GM12878 (cell line): ENCODE results near the gene LENEP. TPM values are rescaled to one million over a fixed set of nuclear protein-coding genes. Genes with fewer than 3 reads are reported as not detected.

Experiments used
- ATAC-seq: fragments of 200-7000 bp; cut with Tn5 transposase; 3 replicates; pipeline ENCODE4 v1.9.1; 2020; ENCODE audit warnings: mild to moderate bottlenecking, moderate library complexity
- BruUV-seq: library from RNA; stranded (reverse); fragments of 400-500 nt; replicated peaks from 2 replicates; lab custom pipeline; 2021; lab: Mats Ljungman, UMichigan
- CTCF ChIA-PET: fragments of 300-600 bp; sonication (Branson Sonifier 250); formaldehyde crosslinking; extraction: SDS; loops from one replicate; lab custom pipeline; 2021; ENCODE audit warnings: inconsistent platforms; lab: Yijun Ruan, JAX
- POLR2A ChIA-PET: fragments of 350-600 bp; formaldehyde crosslinking; extraction: SDS; loops from one replicate; lab custom pipeline; 2021; ENCODE audit warnings: inconsistent platforms; lab: Charles Lee
- RAD21 ChIA-PET: fragments of 300-600 bp; sonication (Branson Sonifier 250); formaldehyde crosslinking; loops from one replicate; lab custom pipeline; 2023; ENCODE audit warnings: antibody characterized with exemption; ENCODE audit not compliant: unreplicated experiment; lab: Charles Lee
- SMC1A ChIA-PET: fragments of 300-600 bp; sonication (Branson Sonifier 250); formaldehyde crosslinking; loops from one replicate; lab custom pipeline; 2023; ENCODE audit not compliant: unreplicated experiment, uncharacterized antibody; lab: Charles Lee
- DNase-seq: peaks from one replicate; pipeline ENCODE4 v3.0.0-alpha.2; 2011; ENCODE audit warnings: low read depth, low spot score
- FAIRE-seq: peaks from 3 replicates; lab custom pipeline; 2011; peaks lifted over from hg19 to GRCh38; lab: Jason Lieb, UNC
- H2AFZ ChIP-seq: 2 replicates; pipeline ENCODE4 v1.6.0; 2011; ENCODE audit warnings: low read depth, low read length, control low read depth; ENCODE audit not compliant: control insufficient read depth
- H3K27ac ChIP-seq: 2 replicates; pipeline ENCODE4 v1.5.1; 2011; ENCODE audit warnings: control low read depth; ENCODE audit not compliant: control insufficient read depth, insufficient read depth
- H3K27me3 ChIP-seq, 2 experiments: replicated peaks in 1 of 2; 2 replicates each; pipeline versions ENCODE4 v1.6.0 to v1.6.1; 2011; ENCODE audit warnings: low read length in 1 of 2; ENCODE audit not compliant: control insufficient read depth in 2 of 2, insufficient read depth in 2 of 2
- H3K36me3 ChIP-seq, 2 experiments: 2 replicates each; pipeline ENCODE4 v1.5.1; 2011; ENCODE audit warnings: low read length in 1 of 2; ENCODE audit not compliant: control insufficient read depth in 2 of 2, insufficient read depth in 2 of 2
- H3K4me1 ChIP-seq: 2 replicates; pipeline ENCODE4 v1.6.1; 2011; ENCODE audit warnings: mild to moderate bottlenecking, low read length, moderate library complexity, mixed read lengths; ENCODE audit not compliant: control insufficient read depth, insufficient read depth
- H3K4me2 ChIP-seq: 2 replicates; pipeline ENCODE4 v1.6.0; 2011; ENCODE audit warnings: control low read depth; ENCODE audit not compliant: control insufficient read depth, insufficient read depth
- H3K4me3 ChIP-seq: fragments of 200-600 bp; sonication (generic); 2 replicates; pipeline ENCODE4 v1.5.1; 2016
- H3K79me2 ChIP-seq: 2 replicates; pipeline ENCODE4 v1.6.0; 2011; ENCODE audit warnings: low read length; ENCODE audit not compliant: control insufficient read depth, insufficient read depth
- H3K9ac ChIP-seq: 2 replicates; pipeline ENCODE4 v1.8.0; 2011; ENCODE audit warnings: low read length, control low read depth, mixed read lengths; ENCODE audit not compliant: control insufficient read depth, insufficient read depth
- H3K9me3 ChIP-seq: replicated peaks from 3 replicates; pipeline ENCODE4 v1.5.1; 2011; ENCODE audit warnings: mild to moderate bottlenecking, low read length; ENCODE audit not compliant: control insufficient read depth, insufficient read depth
- H4K20me1 ChIP-seq: 2 replicates; pipeline ENCODE4 v1.6.0; 2011; ENCODE audit not compliant: control insufficient read depth, insufficient read depth
- ATF2 ChIP-seq: IDR thresholded peaks from 2 replicates; pipeline ENCODE4 v1.6.1; 2012; ENCODE audit warnings: low read length, inconsistent platforms
- DPF2 ChIP-seq: fragments of 450-650 bp; IDR thresholded peaks from 2 replicates; pipeline ENCODE4 v1.6.1; 2017; ENCODE audit warnings: mild to moderate bottlenecking
- IRF3 ChIP-seq: fragments of 450-650 bp; IDR thresholded peaks from 2 replicates; pipeline ENCODE4 v1.6.1; 2014; ENCODE audit warnings: mild to moderate bottlenecking
- MLLT1 ChIP-seq: fragments of 450-650 bp; IDR thresholded peaks from 2 replicates; pipeline ENCODE4 v1.6.1; 2016; ENCODE audit warnings: mild to moderate bottlenecking
- SREBF1 ChIP-seq: IDR thresholded peaks from 2 replicates; pipeline ENCODE4 v1.6.1; 2012; ENCODE audit warnings: mild to moderate bottlenecking, low read length
- ZNF217 ChIP-seq: fragments of 450-650 bp; IDR thresholded peaks from 2 replicates; pipeline ENCODE4 v1.6.1; 2017; ENCODE audit warnings: antibody characterized with exemption, mild to moderate bottlenecking
- WGBS: methylation state at CpG from one replicate; pipeline ENCODE4 v1.1.6; 2016; ENCODE audit warnings: low lambda C conversion rate; ENCODE audit not compliant: insufficient replicate concordance, insufficient coverage; ENCODE audit errors: missing lambda C conversion rate; 5-methylcytosine and 5-hydroxymethylcytosine counted together
- in situ Hi-C: fragments of 300-500 bp; cut with MboI; formaldehyde crosslinking; loops from 9 replicates; pipeline ENCODE4 v1.14.3; 2018; ENCODE audit warnings: mixed read lengths
- intact Hi-C: fragments of 100-400 bp; cut with micrococcal nuclease; formaldehyde crosslinking; loops from one replicate; pipeline ENCODE4 v1.14.2; 2022; ENCODE audit not compliant: unreplicated experiment
- polyA plus RNA-seq, 11 experiments: library from polyadenylated mRNA; depleted of rRNA in 4 of 11; unstranded in 6 of 11; stranded (reverse) in 5 of 11; fragments of >200 nt; fragmentation: Nextera tagmentation in 4 of 11; fragmentation: Illumina TruSeq in 1 of 11; extraction: Ambion mirVana in 4 of 11; extraction: Trizol in 1 of 11; gene quantifications; 1 replicate in 1 of 11; 2 replicates in 10 of 11; pipeline versions ENCODE4 v1.2.1 to v1.2.3, GENCODE V29; 2011 to 2016; ENCODE audit warnings: inconsistent platforms in 2 of 11, missing spikeins in 2 of 11, low read depth in 1 of 11
- total RNA-seq, 4 experiments: library from RNA; depleted of rRNA in 3 of 4; stranded (reverse); fragments of >200 nt in 3 of 4; fragmentation: Illumina TruSeq in 1 of 4; extraction: Trizol in 1 of 4; gene quantifications; 2 replicates each; pipeline versions ENCODE4 v1.2.1 to v1.2.3, GENCODE V29; 2013 to 2021

LENEP gene
- total and polyA plus RNA-seq, 10 of the 15 experiments (the other 5 are each of a cell fraction or from before 2014, with no cell fraction given): 0.27 to 1.1 (median 0.64) TPM; not detected in 7

DNA sequence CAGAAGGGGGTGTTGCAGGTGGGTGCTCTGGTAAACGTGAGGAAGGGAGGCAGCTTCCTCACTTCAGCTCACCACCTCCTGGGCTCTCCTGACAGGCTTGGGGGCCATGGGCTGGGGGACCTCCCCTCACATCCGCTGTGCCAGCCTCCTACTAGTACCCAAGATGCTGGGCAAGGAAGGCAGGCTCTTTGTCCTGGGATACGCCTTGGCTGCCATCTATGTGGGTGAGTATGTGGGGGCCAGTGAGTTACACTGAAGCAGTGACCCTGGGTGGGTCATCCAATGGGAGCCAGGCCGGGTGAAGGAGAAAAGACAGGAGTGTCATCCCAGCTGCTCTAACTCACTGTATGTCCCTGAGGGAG is 45.9 kb downstream of the LENEP start:
- TF ChIP-seq DPF2: no peak
- no peak for TF ChIP-seq IRF3
- TF ChIP-seq MLLT1: no peak
- TF ChIP-seq SREBF1: no peak
- no peak for TF ChIP-seq ZNF217
- no peak for TF ChIP-seq ATF2
- TF ChIP-seq, all 136 proteins: peak for 0
- 31% methylated on average over 4 of the region's 4 CpGs for WGBS
- Histone ChIP-seq H4K20me1 (no peaks in the 10 kb centered on the region), H3K27me3 (peaks cover 5 to 8% of the 10 kb centered on the region in 2 experiments; a peak in 3 of 4 replicates), H3K79me2 (no peaks in the 10 kb centered on the region), H3K9ac (no peak overlapping the region), H3K9me3 (no peaks in the 10 kb centered on the region), H3K27ac (no peak overlapping the region), H3K4me1 (no peaks in the 10 kb centered on the region), H3K4me3 (no peak overlapping the region), H3K4me2 (no peak overlapping the region), H2AFZ (no peak overlapping the region), H3K36me3 (no peaks in the 10 kb centered on the region)
- ChIA-PET CTCF (interaction anchor here (1.2 to 1.5 kb wide), 2 partner anchors 22 to 493 kb away, joined by 3 to 4 read pairs; no protein-coding TSS in a partner anchor), POLR2A (interaction anchor here (1.4 kb wide), 1 partner anchor 17 kb away, joined by 5 read pairs; no protein-coding TSS in a partner anchor), SMC1A (interaction anchor here (0.9 kb wide), 1 partner anchor 22 kb away, joined by 3 read pairs; no protein-coding TSS in a partner anchor), RAD21 (no interaction called here)
- BruUV-seq: no TSS peak
- FAIRE-seq (no peak), DNase-seq (no peak), ATAC-seq (no peak)
- in situ Hi-C loops (no loop called here), intact Hi-C loops (no loop called here)
